Measurements from ENCODE around the gene PDCD2L. TPM values are rescaled to one million over a fixed set of nuclear protein-coding genes. Genes with fewer than 3 reads are reported as not detected.

Gene PDCD2L
- total and polyA plus RNA-seq, 9 of the 15 experiments (the other 6 are each of a cell fraction or from before 2014, with no cell fraction given) = 12.1 to 68.5 (median 56.3) TPM

- TF ChIP-seq TEAD1 (CRISPR knock-in tag; IDR thresholded peaks at IDR 0.05) (no peak), ZNF253 (CRISPR knock-in tag; conservative IDR thresholded peaks at IDR 0.05) (no peak), ZBTB8A (IDR thresholded peaks at IDR 0.05; ENCODE audit: partially characterized antibody) (no peak), ZNF655 (CRISPR knock-in tag; IDR thresholded peaks at IDR 0.05) (no peak), UBTF (IDR thresholded peaks at IDR 0.05; ENCODE audit: borderline replicate concordance in 1 of 2, low read depth in 2 of 2, low read length in 2 of 2) (no peak), RB1 (IDR thresholded peaks at IDR 0.05; ENCODE audit: low read depth) (peak; percentile 71; the same call in 1 of the 2 replicates), ZNF134 (CRISPR knock-in tag; conservative IDR thresholded peaks at IDR 0.05) (no peak), DIDO1 (tag; IDR thresholded peaks at IDR 0.05; ENCODE audit: low read depth) (no peak), SUPT5H (IDR thresholded peaks at IDR 0.05) (peak; percentile 5; the same call in 1 of the 2 replicates), TFAM (CRISPR knock-in tag; conservative IDR thresholded peaks at IDR 0.05) (no peak), RERE (CRISPR knock-in tag; IDR thresholded peaks at IDR 0.05; ENCODE audit: borderline replicate concordance) (no peak), MLX (CRISPR knock-in tag; conservative IDR thresholded peaks at IDR 0.05) (no peak), HMGN3 (IDR thresholded peaks at IDR 0.05; ENCODE audit: borderline replicate concordance, extremely low read depth, insufficient read length, low read depth, low read length) (peak; percentile 84), XRCC5 (IDR thresholded peaks at IDR 0.05; ENCODE audit: low read depth, low read length) (no peak), CTBP1 (IDR thresholded peaks at IDR 0.05; ENCODE audit: borderline replicate concordance) (peak; percentile 74; the same call in 1 of the 2 replicates), ASH1L (IDR thresholded peaks at IDR 0.05; ENCODE audit: borderline replicate concordance, low read depth, partially characterized antibody) (no peak), POLR2AphosphoS2 (IDR thresholded peaks at IDR 0.05; ENCODE audit: low read length) (no peak)
Measured at GRCh38 chr19:34359140-34359953, 44.9 kb upstream of the PDCD2L start (continued).

Measured in K562 (cell line).